Activated CD4-positive, alpha-beta T cell treated with anti-CD3 and anti-CD28 coated beads, Interleukin-2, amount 10 ng/mL, durations not matched to agents 7 days and 5 days (primary cell): ENCODE results near the gene ELMO3. TPM values are rescaled to one million over a fixed set of nuclear protein-coding genes. Genes with fewer than 3 reads are reported as not detected.

ENCODE experiments used
- CTCF ChIA-PET: fragments of 350-600 bp; sonication (Branson Sonifier 250); formaldehyde crosslinking; loops from one replicate; lab custom pipeline; 2021; ENCODE audit warnings: antibody characterized with exemption; lab: Charles Lee
- POLR2A ChIA-PET: fragments of 350-600 bp; sonication (Branson Sonifier 250); formaldehyde crosslinking; loops from one replicate; lab custom pipeline; 2021; ENCODE audit warnings: antibody characterized with exemption; lab: Charles Lee
- DNase-seq: peaks from one replicate; pipeline ENCODE4 v3.0.0-alpha.2; 2020
- H3K27ac Mint-ChIP-seq: one replicate; pipeline ENCODE4 v1.8.0; 2021; ENCODE audit warnings: mild to moderate bottlenecking, moderate library complexity, mixed read lengths
- H3K27me3 Mint-ChIP-seq: one replicate; pipeline ENCODE4 v1.8.0; 2021; ENCODE audit warnings: mixed read lengths
- H3K36me3 Mint-ChIP-seq: one replicate; pipeline ENCODE4 v1.8.0; 2021; ENCODE audit warnings: low read depth, mixed read lengths
- H3K4me1 Mint-ChIP-seq: one replicate; pipeline ENCODE4 v1.8.0; 2021; ENCODE audit warnings: mixed read lengths
- H3K4me3 Mint-ChIP-seq: one replicate; pipeline ENCODE4 v1.8.0; 2021; ENCODE audit warnings: mild to moderate bottlenecking, moderate library complexity, mixed read lengths
- H3K9me3 Mint-ChIP-seq: one replicate; pipeline ENCODE4 v1.8.0; 2021; ENCODE audit warnings: mixed read lengths
- total RNA-seq, 2 experiments: library from RNA; stranded (reverse); gene quantifications; one replicate each; pipeline ENCODE4 v1.2.3, GENCODE V29; 2021

The ELMO3 gene
- total RNA-seq, 2 experiments from 2014 or later = 6.2 to 6.3 TPM

DNA sequence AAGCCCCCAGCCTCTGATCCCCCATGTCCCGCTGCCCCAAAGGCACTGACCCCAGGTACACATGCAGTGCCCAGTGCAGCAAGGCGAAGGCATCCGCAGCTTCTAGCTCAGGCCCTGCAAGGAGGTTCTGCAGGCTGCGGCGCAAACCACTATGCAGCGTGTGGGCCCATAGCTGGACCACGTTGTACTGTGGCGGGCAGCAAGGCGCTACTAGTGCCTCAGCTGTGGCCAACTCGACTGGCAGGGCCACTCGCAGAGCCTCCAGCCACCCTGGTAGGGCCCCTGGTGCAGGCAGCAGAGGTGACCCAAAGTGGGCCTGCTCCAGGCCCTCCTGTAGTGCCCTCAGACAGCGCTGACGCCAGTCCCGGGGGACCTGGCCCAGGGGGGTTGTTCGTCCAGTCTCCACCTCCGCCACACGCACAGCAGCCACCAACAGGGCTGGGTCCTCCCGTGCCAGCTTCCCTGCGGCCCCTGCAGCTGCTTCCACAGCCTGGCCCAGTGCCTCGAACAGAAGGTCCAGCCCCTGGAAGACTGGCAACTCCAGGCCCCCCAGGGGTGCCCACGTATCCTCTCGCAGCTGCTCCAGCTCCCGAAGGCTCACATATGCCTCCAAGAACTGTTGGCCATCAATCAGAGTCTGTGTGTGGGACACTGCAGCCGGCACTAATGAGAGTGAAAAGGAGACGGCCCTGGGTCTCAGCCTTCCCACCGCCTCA is 11.6 kb upstream of the ELMO3 start:
- Mint-ChIP-seq H3K4me3 (no peak overlapping the region), H3K9me3 (no peaks in the 10 kb centered on the region), H3K36me3 (no peaks in the 10 kb centered on the region), H3K27me3 (peaks cover 7% of the 10 kb centered on the region), H3K4me1 (peaks cover 24% of the 10 kb centered on the region), H3K27ac (no peak overlapping the region)
- ChIA-PET POLR2A (no interaction called here), CTCF (interaction anchor here (0.8 to 1.2 kb wide), 3 partner anchors 169 to 201 kb away, joined by 3 read pairs; no protein-coding TSS in a partner anchor)
- DNase-seq = no peak

DNA sequence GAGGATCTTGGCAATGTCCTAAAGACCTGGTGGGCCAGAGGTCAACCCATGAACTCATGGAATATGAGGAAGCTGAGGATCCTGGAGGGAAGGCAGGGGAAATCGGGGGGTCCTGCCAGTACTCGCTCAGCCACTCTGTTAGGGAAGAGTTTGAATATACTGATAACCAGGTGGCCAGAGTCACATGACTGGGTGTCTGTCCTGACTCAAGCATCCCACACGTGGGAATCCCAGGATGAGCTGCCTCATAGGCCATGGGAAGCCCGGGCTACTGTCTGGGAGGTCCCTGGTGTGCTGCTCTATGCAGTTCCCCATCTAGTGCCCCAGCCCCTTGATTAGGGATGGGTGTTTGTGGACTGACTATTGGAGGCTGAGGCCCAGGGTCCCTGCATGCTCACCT is 10.6 kb upstream of the ELMO3 start:
- POLR2A ChIA-PET = no interaction called here

GRCh38 chr16:67188798-67189197 is 10.1 kb upstream of the ELMO3 start:
- no peak for DNase-seq
- Mint-ChIP-seq H3K9me3 (no peaks in the 10 kb centered on the region), H3K27ac (no peak overlapping the region), H3K4me3 (no peak overlapping the region), H3K27me3 (peaks cover 7% of the 10 kb centered on the region), H3K4me1 (peaks cover 38% of the 10 kb centered on the region), H3K36me3 (peaks cover 9% of the 10 kb centered on the region)
- POLR2A ChIA-PET = no interaction called here
- CTCF ChIA-PET = interaction anchor here (1.1 to 2.9 kb wide), 3 partner anchors 25 to 171 kb away, joined by 3 to 11 read pairs (median 3); no protein-coding TSS in a partner anchor

More for the DNA sequence above, 10.6 kb upstream of the ELMO3 start:
- no peak for DNase-seq
- Mint-ChIP-seq H3K4me1 (peaks cover 33% of the 10 kb centered on the region), H3K27me3 (peaks cover 7% of the 10 kb centered on the region), H3K9me3 (no peaks in the 10 kb centered on the region), H3K27ac (no peak overlapping the region), H3K4me3 (no peak overlapping the region), H3K36me3 (peaks cover 5% of the 10 kb centered on the region)
- CTCF ChIA-PET = interaction anchor here (1.1 to 2.9 kb wide), 3 partner anchors 26 to 170 kb away, joined by 3 to 11 read pairs (median 3); no protein-coding TSS in a partner anchor

DNA sequence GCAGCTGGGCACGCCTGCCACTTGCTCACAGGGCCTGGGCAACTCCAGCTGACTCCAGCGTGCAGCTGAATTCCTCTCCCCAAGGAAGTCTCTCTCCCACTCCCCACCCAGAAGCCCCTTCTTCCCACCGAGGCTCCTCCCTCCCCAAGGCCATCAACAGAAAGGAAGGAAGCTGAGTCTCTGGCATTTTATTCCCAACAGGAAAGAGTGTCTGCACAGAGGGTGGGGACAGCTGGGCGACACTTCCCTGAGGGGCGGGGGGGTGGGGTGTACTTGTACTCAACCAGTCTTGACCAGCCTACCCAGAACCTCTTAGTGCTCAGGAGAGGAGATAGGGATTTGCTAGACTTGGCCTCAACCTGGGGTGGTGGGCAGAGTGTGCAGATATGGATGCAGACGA is 8.9 kb upstream of the ELMO3 start, which contains the start of gene EXOC3L1:
Gene EXOC3L1 (minus strand): TSS at position 96 of the 400 bp plus-strand sequence. CDS start 460 bp downstream, outside the sequence.
- no peak for DNase-seq
- peaks cover 42% of the 10 kb centered on the region for H3K4me1 Mint-ChIP-seq
- H3K27ac Mint-ChIP-seq = no peak within 1 kb of the TSS
- H3K4me3 Mint-ChIP-seq = no peak within 1 kb of the TSS
- peaks cover 7% of the 10 kb centered on the region for H3K27me3 Mint-ChIP-seq
- CTCF ChIA-PET = interaction anchor here (0.8 to 2.9 kb wide), 2 partner anchors 35 to 172 kb away, joined by 4 to 11 read pairs; no protein-coding TSS in a partner anchor
- POLR2A ChIA-PET = no interaction called here
- H3K36me3 Mint-ChIP-seq = peaks cover 18% of the 10 kb centered on the region
- no peaks in the 10 kb centered on the region for H3K9me3 Mint-ChIP-seq

DNA sequence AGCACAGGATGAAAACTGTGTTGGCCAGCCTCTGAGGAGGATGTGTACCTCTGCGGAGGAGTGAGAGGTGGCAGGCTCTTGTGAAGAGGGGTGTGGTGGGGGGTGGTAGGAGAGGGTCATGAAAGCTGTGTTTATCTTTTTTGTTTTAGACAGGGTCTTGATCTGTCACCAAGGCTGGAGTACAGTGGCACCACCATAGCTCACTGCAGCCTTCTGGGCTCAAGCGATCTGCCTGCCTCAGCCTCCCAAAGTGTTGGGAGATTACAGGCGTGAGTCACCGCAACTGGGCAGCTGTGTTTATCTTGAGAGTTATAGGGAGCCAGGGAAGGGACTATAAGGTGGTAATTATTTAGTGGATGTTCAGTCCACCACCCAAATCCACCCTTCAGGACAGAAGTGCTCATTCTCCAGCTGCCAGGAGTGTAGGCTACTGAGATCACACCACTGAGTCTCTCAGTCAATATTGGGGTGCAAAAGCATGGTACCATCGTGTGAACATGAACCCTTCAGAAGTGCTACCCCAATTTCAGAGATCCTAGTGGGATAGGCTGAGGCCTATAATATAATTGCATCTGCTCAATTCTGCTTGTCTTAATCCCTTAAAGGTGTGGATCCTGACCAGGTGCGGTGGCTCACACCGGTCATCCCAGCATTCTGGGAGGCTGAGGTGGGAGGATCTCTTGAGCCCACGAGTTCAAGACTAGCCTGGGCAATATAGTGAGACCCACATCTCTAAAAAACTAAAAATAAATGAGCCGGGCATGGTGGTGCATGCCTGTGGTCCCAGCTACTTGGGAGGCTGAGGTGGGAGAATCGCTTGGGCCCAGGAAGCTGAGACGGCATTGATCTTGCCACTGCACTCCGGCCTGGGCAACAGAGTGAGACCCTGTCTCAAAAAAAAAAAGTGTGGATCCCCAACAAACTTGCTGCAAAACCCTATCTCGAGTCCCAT is 8.2 kb upstream of the ELMO3 start:
- peaks cover 23% of the 10 kb centered on the region for H3K36me3 Mint-ChIP-seq
- no peak overlapping the region for H3K27ac Mint-ChIP-seq
- peaks cover under 1% of the 10 kb centered on the region for H3K27me3 Mint-ChIP-seq
- H3K4me1 Mint-ChIP-seq = peaks cover 38% of the 10 kb centered on the region
- no peaks in the 10 kb centered on the region for H3K9me3 Mint-ChIP-seq
- ChIA-PET CTCF (interaction anchor here (0.8 to 2.9 kb wide), 2 partner anchors 36 to 173 kb away, joined by 4 to 11 read pairs; no protein-coding TSS in a partner anchor), POLR2A (no interaction called here)
- DNase-seq = no peak
- H3K4me3 Mint-ChIP-seq = no peak overlapping the region

DNA sequence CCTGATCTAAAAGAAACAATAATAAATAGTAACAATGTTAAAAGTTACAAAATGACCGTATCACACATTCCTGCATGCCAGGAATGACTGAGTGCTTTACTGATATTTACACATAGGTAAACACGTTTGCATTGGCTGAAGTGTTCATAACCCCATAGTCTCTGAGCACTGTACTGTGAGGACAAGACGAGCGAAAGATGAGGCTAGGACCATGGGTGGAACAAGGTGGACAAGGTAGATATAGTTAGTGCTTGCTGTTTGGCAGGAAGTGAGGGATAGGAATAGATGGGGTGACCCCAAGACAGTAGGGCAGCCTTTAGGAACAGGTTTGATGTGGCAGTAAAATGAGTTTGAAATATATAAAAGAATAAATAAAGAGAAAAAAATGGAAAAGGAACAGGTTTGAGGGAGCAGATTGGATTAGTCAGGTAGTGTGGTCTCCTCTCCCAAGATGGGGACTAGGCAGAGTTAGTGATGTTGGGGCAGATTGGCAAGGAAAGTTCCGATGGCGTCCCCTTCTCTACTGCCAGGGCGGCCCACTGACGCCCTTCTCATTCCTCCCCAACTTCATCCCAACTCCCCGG is 7.4 kb upstream of the ELMO3 start:
- Mint-ChIP-seq H3K9me3 (no peaks in the 10 kb centered on the region), H3K27me3 (no peaks in the 10 kb centered on the region), H3K4me1 (peaks cover 44% of the 10 kb centered on the region), H3K36me3 (peaks cover 30% of the 10 kb centered on the region), H3K27ac (peak overlapping the region; percentile 85), H3K4me3 (peak overlapping the region; percentile 93)
- CTCF ChIA-PET = no interaction called here
- POLR2A ChIA-PET = no interaction called here
- no peak for DNase-seq

- peaks cover 36% of the 10 kb centered on the region for H3K36me3 Mint-ChIP-seq
- CTCF ChIA-PET = interaction anchor here (0.6 to 1.3 kb wide), 6 partner anchors 22 to 396 kb away, joined by 3 to 6 read pairs (median 3); partner anchors contain the start of gene NOL3
- no peaks in the 10 kb centered on the region for H3K27me3 Mint-ChIP-seq
- DNase-seq = peak; percentile 90
- POLR2A ChIA-PET = no interaction called here
- H3K27ac Mint-ChIP-seq = peak within 1 kb of the TSS; percentile 85
- peak within 1 kb of the TSS; percentile 93 for H3K4me3 Mint-ChIP-seq
- peaks cover 49% of the 10 kb centered on the region for H3K4me1 Mint-ChIP-seq
- H3K9me3 Mint-ChIP-seq = no peaks in the 10 kb centered on the region
These were observed 6.8 kb upstream of the ELMO3 start, which contains the start of gene E2F4 for GRCh38 chr16:67191995-67192681. Gene E2F4 (plus strand): TSS chr16:67192155. CDS start chr16:67192228, 73 bp downstream.

GRCh38 chr16:67192781-67193361 is 6.1 kb upstream of the ELMO3 start:
- no peak for DNase-seq
- H3K4me3 Mint-ChIP-seq = peak overlapping the region; percentile 93
- H3K27me3 Mint-ChIP-seq = no peaks in the 10 kb centered on the region
- peak overlapping the region; percentile 85 for H3K27ac Mint-ChIP-seq
- H3K36me3 Mint-ChIP-seq = peaks cover 39% of the 10 kb centered on the region
- peaks cover 49% of the 10 kb centered on the region for H3K4me1 Mint-ChIP-seq
- ChIA-PET POLR2A (no interaction called here), CTCF (interaction anchor here (0.6 to 2.0 kb wide), 9 partner anchors 9 to 396 kb away, joined by 3 to 6 read pairs (median 3); partner anchors contain the start of gene NOL3)
- no peaks in the 10 kb centered on the region for H3K9me3 Mint-ChIP-seq

DNA sequence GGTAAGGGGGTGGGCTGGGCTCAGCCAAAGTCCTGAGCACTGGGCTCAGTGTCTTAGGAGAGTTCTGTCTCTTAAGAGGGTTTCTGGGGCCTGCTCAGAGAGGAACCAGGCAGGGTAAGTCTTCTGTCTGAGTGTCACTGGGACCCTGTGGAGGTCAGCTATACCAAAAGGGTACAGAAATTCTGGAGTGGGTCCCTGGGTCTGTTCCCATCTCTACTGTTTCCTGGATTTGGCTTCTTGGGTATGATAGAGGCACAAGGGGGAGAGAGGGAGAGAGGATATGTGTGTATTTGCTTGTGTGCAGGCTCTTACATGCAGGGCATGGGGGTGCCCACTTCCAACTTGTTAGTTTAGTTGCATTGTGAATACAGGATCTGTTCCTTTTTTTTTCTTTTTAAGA is 5.4 kb upstream of the ELMO3 start:
- Mint-ChIP-seq H3K4me3 (peak overlapping the region; percentile 93), H3K4me1 (peaks cover 49% of the 10 kb centered on the region), H3K27ac (peak overlapping the region; percentile 85), H3K27me3 (no peaks in the 10 kb centered on the region), H3K36me3 (peaks cover 46% of the 10 kb centered on the region), H3K9me3 (no peaks in the 10 kb centered on the region)
- ChIA-PET CTCF (interaction anchor here (0.7 to 2.0 kb wide), 6 partner anchors 9 to 24 kb away, joined by 3 to 6 read pairs (median 4); partner anchors contain the start of gene NOL3), POLR2A (no interaction called here)
- no peak for DNase-seq

- Mint-ChIP-seq H3K4me1 (peaks cover 49% of the 10 kb centered on the region), H3K4me3 (peak overlapping the region; percentile 93), H3K36me3 (peaks cover 46% of the 10 kb centered on the region), H3K9me3 (no peaks in the 10 kb centered on the region), H3K27ac (peak overlapping the region; percentile 85), H3K27me3 (no peaks in the 10 kb centered on the region)
- no peak for DNase-seq
- CTCF ChIA-PET = interaction anchor here (0.7 to 2.0 kb wide), 8 partner anchors 8 to 299 kb away, joined by 3 to 6 read pairs (median 4); no protein-coding TSS in a partner anchor
- POLR2A ChIA-PET = no interaction called here
These were observed 4.7 kb upstream of the ELMO3 start for GRCh38 chr16:67194260-67194659.

DNA sequence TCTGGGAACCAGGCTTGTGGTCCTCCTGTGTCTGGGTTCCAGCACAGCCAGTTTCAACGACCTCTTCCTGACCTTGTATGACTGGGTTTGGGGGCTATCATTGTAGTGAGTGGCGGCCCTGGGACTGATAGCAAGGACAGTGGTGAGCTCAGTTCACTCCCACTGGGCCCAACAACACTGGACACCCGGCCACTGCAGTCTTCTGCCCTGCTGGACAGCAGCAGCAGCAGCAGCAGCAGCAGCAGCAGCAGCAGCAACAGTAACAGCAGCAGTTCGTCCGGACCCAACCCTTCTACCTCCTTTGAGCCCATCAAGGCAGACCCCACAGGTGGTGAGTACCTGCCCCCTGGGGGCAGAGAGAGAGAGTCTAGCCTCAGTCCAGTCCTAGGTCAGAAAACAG is 3.3 kb upstream of the ELMO3 start:
- Mint-ChIP-seq H3K36me3 (peaks cover 54% of the 10 kb centered on the region), H3K4me3 (no peak overlapping the region), H3K27me3 (no peaks in the 10 kb centered on the region), H3K9me3 (no peaks in the 10 kb centered on the region), H3K4me1 (peaks cover 48% of the 10 kb centered on the region), H3K27ac (no peak overlapping the region)
- CTCF ChIA-PET = interaction anchor here (1.1 to 1.6 kb wide), 3 partner anchors 8 to 49 kb away, joined by 3 to 5 read pairs (median 3); no protein-coding TSS in a partner anchor
- POLR2A ChIA-PET = interaction anchor here (0.6 kb wide), 1 partner anchor 219 kb away, joined by 3 read pairs; no protein-coding TSS in a partner anchor
- no peak for DNase-seq
